GM23248 (cell line): ENCODE measurements around the gene MAP6.

Source experiments
- EZH2 ChIP-seq: fragments of 200-600 bp; sonication (generic); IDR thresholded peaks from 2 replicates; pipeline ENCODE4 v1.6.1; 2018; ENCODE audit warnings: antibody characterized with exemption, mild to moderate bottlenecking; ENCODE audit not compliant: insufficient read depth, poor library complexity, severe bottlenecking
- EZH2phosphoT487 ChIP-seq: fragments of 200-600 bp; sonication (generic); IDR thresholded peaks from 2 replicates; pipeline ENCODE4 v1.6.1; 2018; ENCODE audit warnings: antibody characterized with exemption, moderate library complexity, mild to moderate bottlenecking, low read depth; ENCODE audit not compliant: insufficient read depth

- TF ChIP-seq EZH2 (no peak), EZH2phosphoT487 (no peak)
These were observed 35.9 kb downstream of the MAP6 start for GRCh38 chr11:75632962-75633361.
